H9 (cell line): ENCODE data around the gene FGD5. TPM values are rescaled to one million over a fixed set of nuclear protein-coding genes. Genes with fewer than 3 reads are reported as not detected.

Experiments
- DNase-seq: peaks from one replicate; pipeline ENCODE4 v3.0.0-alpha.2; 2017
- H2AFZ ChIP-seq: one replicate; pipeline ENCODE4 v1.6.1; 2013; ENCODE audit warnings: mild to moderate bottlenecking, low read length, control low read depth, moderate library complexity
- H2AK5ac ChIP-seq: 2 replicates; pipeline ENCODE4 v1.6.1; 2013; ENCODE audit warnings: low read length, control low read depth, mixed read lengths; ENCODE audit not compliant: insufficient read length
- H2BK120ac ChIP-seq: one replicate; pipeline ENCODE4 v1.6.1; 2013; ENCODE audit warnings: low read depth, mild to moderate bottlenecking, low read length, control low read depth, inconsistent platforms; ENCODE audit not compliant: poor library complexity, severe bottlenecking
- H2BK12ac ChIP-seq: 2 replicates; pipeline ENCODE4 v1.6.1; 2013; ENCODE audit warnings: low read length, control low read depth, mixed read lengths, low read depth; ENCODE audit not compliant: insufficient read length
- H2BK15ac ChIP-seq: 2 replicates; pipeline ENCODE4 v1.6.1; 2013; ENCODE audit warnings: low read depth, low read length, control low read depth
- H2BK20ac ChIP-seq: one replicate; pipeline ENCODE4 v1.6.1; 2013; ENCODE audit warnings: low read depth, mild to moderate bottlenecking, low read length, control low read depth, inconsistent platforms; ENCODE audit not compliant: poor library complexity, severe bottlenecking
- H2BK5ac ChIP-seq: 2 replicates; pipeline ENCODE4 v1.6.1; 2013; ENCODE audit warnings: low read length, control low read depth, mixed read lengths; ENCODE audit not compliant: insufficient read length
- H3K14ac ChIP-seq: 2 replicates; pipeline ENCODE4 v1.6.1; 2013; ENCODE audit warnings: low read length, control low read depth; ENCODE audit not compliant: insufficient read depth
- H3K18ac ChIP-seq: 2 replicates; pipeline ENCODE4 v1.6.1; 2013; ENCODE audit warnings: low read depth, mild to moderate bottlenecking, mixed read lengths, low read length, control low read depth; ENCODE audit not compliant: insufficient read length
- H3K23ac ChIP-seq: 2 replicates; pipeline ENCODE4 v1.6.1; 2013; ENCODE audit warnings: low read length, control low read depth, mixed read lengths, low read depth; ENCODE audit not compliant: insufficient read length
- H3K23me2 ChIP-seq: 2 replicates; pipeline ENCODE4 v1.6.1; 2013; ENCODE audit warnings: low read depth, mild to moderate bottlenecking, mixed read lengths, low read length, control low read depth; ENCODE audit not compliant: insufficient read length, poor library complexity, severe bottlenecking
- H3K27ac ChIP-seq: 2 replicates; pipeline ENCODE4 v1.5.1; 2013; ENCODE audit warnings: low read length, control low read depth, mixed read lengths, low read depth; ENCODE audit not compliant: insufficient read length
- H3K27me3 ChIP-seq: 2 replicates; pipeline ENCODE4 v1.6.1; 2013; ENCODE audit warnings: low read length, control low read depth, inconsistent platforms; ENCODE audit not compliant: insufficient read depth
- H3K4ac ChIP-seq: 2 replicates; pipeline ENCODE4 v1.6.1; 2013; ENCODE audit warnings: low read depth, mild to moderate bottlenecking, control low read depth, inconsistent platforms, low read length, moderate library complexity
- H3K4me1 ChIP-seq: 2 replicates; pipeline ENCODE4 v1.6.1; 2013; ENCODE audit warnings: low read length, control low read depth, inconsistent platforms; ENCODE audit not compliant: insufficient read depth
- H3K4me2 ChIP-seq: 2 replicates; pipeline ENCODE4 v1.6.1; 2013; ENCODE audit warnings: low read length, control low read depth, mixed read lengths; ENCODE audit not compliant: insufficient read length, insufficient read depth
- H3K56ac ChIP-seq: 2 replicates; pipeline ENCODE4 v1.6.1; 2013; ENCODE audit warnings: low read depth, mild to moderate bottlenecking, mixed read lengths, low read length, control low read depth; ENCODE audit not compliant: insufficient read length
- H3K79me1 ChIP-seq: 2 replicates; pipeline ENCODE4 v1.6.1; 2013; ENCODE audit warnings: low read depth, mild to moderate bottlenecking, moderate library complexity, low read length, control low read depth, inconsistent platforms; ENCODE audit not compliant: insufficient read depth, poor library complexity, severe bottlenecking
- H3K79me2 ChIP-seq: 2 replicates; pipeline ENCODE4 v1.6.1; 2013; ENCODE audit warnings: low read length, control low read depth, inconsistent platforms; ENCODE audit not compliant: insufficient read depth
- H3K9ac ChIP-seq: 2 replicates; pipeline ENCODE4 v1.6.1; 2013; ENCODE audit warnings: low read length, control low read depth, mixed read lengths; ENCODE audit not compliant: insufficient read length; ENCODE audit errors: extremely low read depth
- H3K9me3 ChIP-seq: one replicate; pipeline ENCODE4 v1.6.1; 2013; ENCODE audit warnings: low read depth, low read length, inconsistent platforms; ENCODE audit not compliant: control insufficient read depth
- H3T11ph ChIP-seq: one replicate; pipeline ENCODE4 v1.6.1; 2013; ENCODE audit warnings: mild to moderate bottlenecking, low read length, control low read depth, inconsistent platforms
- H4K20me1 ChIP-seq: one replicate; pipeline ENCODE4 v1.6.1; 2013; ENCODE audit not compliant: control insufficient read depth, insufficient read length, insufficient read depth
- H4K5ac ChIP-seq: 2 replicates; pipeline ENCODE4 v1.6.1; 2013; ENCODE audit warnings: low read depth, mild to moderate bottlenecking, mixed read lengths, low read length, control low read depth; ENCODE audit not compliant: insufficient read length
- H4K8ac ChIP-seq: replicated peaks from 2 replicates; pipeline ENCODE4 v1.6.1; 2013; ENCODE audit warnings: low read length, control low read depth, mixed read lengths, low read depth; ENCODE audit not compliant: insufficient read length
- H4K91ac ChIP-seq: 2 replicates; pipeline ENCODE4 v1.6.1; 2013; ENCODE audit warnings: low read depth, mild to moderate bottlenecking, moderate library complexity, mixed read lengths, low read length, control low read depth; ENCODE audit not compliant: insufficient read length
- H3K27ac Mint-ChIP-seq, 3 experiments: 2 replicates in 2 of 3; 3 replicates in 1 of 3; pipeline ENCODE4 v1.8.0; 2020 to 2021; ENCODE audit warnings: mixed read lengths in 3 of 3, mild to moderate bottlenecking in 1 of 3, moderate library complexity in 1 of 3
- H3K27me3 Mint-ChIP-seq: 2 replicates; pipeline ENCODE4 v1.8.0; 2021; ENCODE audit warnings: low read depth, mild to moderate bottlenecking, moderate library complexity, mixed read lengths
- H3K36me3 Mint-ChIP-seq, 3 experiments: 2 replicates in 2 of 3; 3 replicates in 1 of 3; pipeline ENCODE4 v1.8.0; 2020 to 2021; ENCODE audit warnings: low read depth in 3 of 3, mixed read lengths in 3 of 3; ENCODE audit not compliant: insufficient read depth in 1 of 3
- H3K4me1 Mint-ChIP-seq, 2 experiments: 2 replicates each; pipeline ENCODE4 v1.8.0; 2020; ENCODE audit warnings: mixed read lengths in 2 of 2
- H3K4me3 Mint-ChIP-seq, 2 experiments: 2 replicates in 1 of 2; 3 replicates in 1 of 2; pipeline ENCODE4 v1.8.0; 2020 to 2021; ENCODE audit warnings: mild to moderate bottlenecking in 2 of 2, mixed read lengths in 2 of 2, moderate library complexity in 1 of 2
- H3K9me3 Mint-ChIP-seq, 2 experiments: 2 replicates in 1 of 2; 3 replicates in 1 of 2; pipeline ENCODE4 v1.8.0; 2020; ENCODE audit warnings: mild to moderate bottlenecking in 2 of 2, mixed read lengths in 2 of 2, moderate library complexity in 1 of 2
- CTCF ChIP-seq: fragments of 200-600 bp; sonication (generic); conservative IDR thresholded peaks from 3 replicates; pipeline ENCODE4 v1.8.0; 2021; ENCODE audit warnings: antibody characterized with exemption, mild to moderate bottlenecking
- WGBS: extraction: QIAGEN DNeasy Blood & Tissue Kit; methylation state at CpG from one replicate; pipeline ENCODE4 v1.1.7; 2013; ENCODE audit warnings: missing lambda C conversion rate, low lambda C conversion rate, mixed read lengths; ENCODE audit not compliant: insufficient read length; ENCODE audit errors: extremely low coverage; 5-methylcytosine and 5-hydroxymethylcytosine counted together
- total RNA-seq: library from RNA; stranded (reverse); gene quantifications from 2 replicates; pipeline ENCODE4 v1.2.1, GENCODE V29; 2021

Gene FGD5
- total RNA-seq, 1 experiment from 2014 or later = 7.8 TPM

GRCh38 chr3:14867936-14868570 is 49.3 kb downstream of the FGD5 start:
- peak overlapping the region in 2 of 3 experiments; percentile 65 to 90; a peak in 3 of 7 replicates for H3K27ac Mint-ChIP-seq
- H3K79me1 ChIP-seq = no peaks in the 10 kb centered on the region
- no peak overlapping the region for H3K56ac ChIP-seq
- no peak overlapping the region for H2BK120ac ChIP-seq
- no peaks in the 10 kb centered on the region for H3K9me3 ChIP-seq
- H2BK12ac ChIP-seq = no peak overlapping the region
- H2BK5ac ChIP-seq = no peak overlapping the region
- peaks cover 20 to 21% of the 10 kb centered on the region in 2 experiments for H3K4me1 Mint-ChIP-seq
- H3T11ph ChIP-seq = no peak overlapping the region
- H3K27me3 Mint-ChIP-seq = peaks cover 3% of the 10 kb centered on the region
- H2BK15ac ChIP-seq = no peak overlapping the region
- no peak overlapping the region for H3K4me3 Mint-ChIP-seq
- no peak overlapping the region for H3K9ac ChIP-seq
- no peak overlapping the region for H4K91ac ChIP-seq
- no peaks in the 10 kb centered on the region for H4K20me1 ChIP-seq
- no peaks in the 10 kb centered on the region for H3K9me3 Mint-ChIP-seq
- H2AK5ac ChIP-seq = no peak overlapping the region
- H3K27me3 ChIP-seq = no peaks in the 10 kb centered on the region
- H3K4me2 ChIP-seq = no peak overlapping the region
- no peak overlapping the region for H2AFZ ChIP-seq
- no peaks in the 10 kb centered on the region; a peak in 2 of 7 replicates for H3K36me3 Mint-ChIP-seq
- DNase-seq = no peak
- no peak overlapping the region for H3K14ac ChIP-seq
- H3K27ac ChIP-seq = no peak overlapping the region
- no peak overlapping the region for H3K23ac ChIP-seq
- no peak overlapping the region for H3K4ac ChIP-seq
- H4K5ac ChIP-seq = no peak overlapping the region
- no peak overlapping the region for H3K18ac ChIP-seq
- H4K8ac ChIP-seq = no peak overlapping the region
- TF ChIP-seq CTCF = no peak
- H3K4me1 ChIP-seq = peaks cover 10% of the 10 kb centered on the region; the same call in 1 of the 2 replicates
- H3K23me2 ChIP-seq = no peaks in the 10 kb centered on the region
- no CpG with 5 or more reads among the region's 11 CpGs for WGBS
- H2BK20ac ChIP-seq = no peak overlapping the region
- no peaks in the 10 kb centered on the region for H3K79me2 ChIP-seq
